Ovary (tissue), 3 donors: ENCODE results near the gene NFKBIZ.

Experiments
- CTCF ChIP-seq, 3 donors: fragments of 450-650 bp in 2 of 3; fragments of 200-600 bp in 1 of 3; IDR thresholded peaks; one replicate each; pipeline versions ENCODE4 v1.5.1 to v1.8.0; 2016 to 2022; ENCODE audit warnings: antibody characterized with exemption in 3 of 3, mild to moderate bottlenecking in 1 of 3
- EP300 ChIP-seq: sonication (generic); formaldehyde crosslinking; IDR thresholded peaks from one replicate; pipeline ENCODE4 v1.6.1; 2017; ENCODE audit warnings: antibody characterized with exemption
- donor health status: DM: no; HTN: no; CAD: no.

GRCh38 chr3:101867996-101868395, 18.7 kb downstream of the NFKBIZ start:
- TF ChIP-seq CTCF (IDR thresholded peaks at IDR 0.05) (no peak), EP300 (no peak)
